D341Med (cell line): Measurements from ENCODE around the gene PBXIP1.

Source experiments
- DNase-seq: peaks from one replicate; pipeline ENCODE4 v3.0.0; 2012; ENCODE audit warnings: low spot score

PBXIP1 gene

GRCh38 chr1:154895798-154896197 lies 60.1 kb downstream of the PBXIP1 start:
- DNase-seq: no peak
